ENCODE data around the gene MXD4.
"Not testable (repeated sequence)": the region's sequence is repeated elsewhere in the genome, so short reads cannot be mapped to it uniquely, and the experiment has no call there.

Gene MXD4

DNA sequence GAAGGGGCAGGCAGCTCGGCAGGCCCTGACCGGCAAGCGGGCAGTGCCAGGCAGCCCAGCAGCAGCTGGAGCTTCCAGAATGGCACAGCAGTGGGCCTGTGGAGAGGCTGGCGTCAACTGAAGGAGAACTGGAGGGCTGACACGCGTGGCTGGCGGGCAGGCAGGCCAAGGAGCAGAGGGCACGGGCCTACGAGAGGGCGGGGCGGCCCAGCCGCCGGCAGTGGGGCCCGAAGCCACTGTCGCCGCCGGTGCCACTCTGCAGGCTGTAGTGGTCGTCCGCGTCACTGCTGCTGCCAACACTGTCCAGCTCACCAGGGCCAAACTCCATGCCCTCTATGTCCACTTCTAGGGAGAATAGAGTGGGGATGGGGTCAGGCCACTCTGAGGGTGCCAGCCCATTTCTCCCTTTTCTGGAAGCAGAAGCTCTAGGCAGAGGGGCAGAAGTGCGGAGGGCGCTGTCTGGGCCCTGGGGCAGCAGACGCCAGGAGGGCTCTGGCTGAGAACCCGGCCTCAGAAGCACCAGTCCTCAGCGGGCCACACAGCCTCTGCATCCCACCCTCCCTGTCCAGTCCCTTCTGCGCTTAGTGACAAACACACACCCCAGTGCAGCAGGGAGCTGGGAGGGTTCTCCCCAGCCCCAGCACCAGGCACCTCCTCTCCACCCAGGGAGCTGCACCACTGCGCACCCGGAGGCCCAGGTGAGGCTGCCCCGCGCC, 11.4 kb downstream of the MXD4 start:
- DNase-seq: no peak

DNA sequence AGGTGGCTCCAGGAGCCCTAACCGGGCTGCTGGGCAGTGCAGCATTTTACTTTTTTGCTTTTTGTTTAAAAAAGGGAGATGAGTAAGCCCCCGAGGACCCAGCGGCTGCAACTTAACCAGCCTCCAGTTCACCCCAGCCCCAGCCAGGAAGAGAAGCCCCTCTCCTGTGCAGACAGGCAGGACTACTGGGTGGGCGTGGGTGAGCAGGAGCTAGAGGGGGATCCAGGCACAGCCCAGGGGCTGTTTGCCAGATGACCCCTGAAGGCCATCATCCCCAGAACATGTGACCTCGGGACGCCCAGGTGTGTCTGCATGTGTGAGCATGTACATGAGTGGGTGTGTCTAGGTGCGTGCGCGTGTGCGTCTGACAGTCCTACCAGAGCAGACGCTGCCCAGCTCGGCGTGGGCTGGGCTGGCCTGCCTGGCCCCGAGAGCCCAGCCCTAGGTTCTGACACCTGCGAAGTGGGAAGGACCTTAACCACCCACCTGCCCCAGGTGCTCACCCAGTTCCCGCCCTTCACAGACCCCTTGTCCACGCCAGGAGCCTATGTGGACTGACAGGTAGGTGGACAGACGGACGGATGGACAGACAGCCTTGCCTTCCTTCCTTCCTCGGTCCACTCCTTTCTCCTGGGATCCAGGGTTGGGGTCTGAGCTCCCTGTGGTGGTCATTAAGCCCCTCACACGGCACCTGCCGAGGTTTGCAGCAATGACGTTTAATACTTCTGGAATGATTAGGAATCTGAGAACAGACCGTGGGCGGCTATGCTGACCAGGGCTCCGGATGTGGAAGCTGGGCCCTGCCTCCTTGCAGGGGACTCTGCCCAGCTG, 12.2 kb downstream of the MXD4 start:
- DNase-seq: no peak

DNA sequence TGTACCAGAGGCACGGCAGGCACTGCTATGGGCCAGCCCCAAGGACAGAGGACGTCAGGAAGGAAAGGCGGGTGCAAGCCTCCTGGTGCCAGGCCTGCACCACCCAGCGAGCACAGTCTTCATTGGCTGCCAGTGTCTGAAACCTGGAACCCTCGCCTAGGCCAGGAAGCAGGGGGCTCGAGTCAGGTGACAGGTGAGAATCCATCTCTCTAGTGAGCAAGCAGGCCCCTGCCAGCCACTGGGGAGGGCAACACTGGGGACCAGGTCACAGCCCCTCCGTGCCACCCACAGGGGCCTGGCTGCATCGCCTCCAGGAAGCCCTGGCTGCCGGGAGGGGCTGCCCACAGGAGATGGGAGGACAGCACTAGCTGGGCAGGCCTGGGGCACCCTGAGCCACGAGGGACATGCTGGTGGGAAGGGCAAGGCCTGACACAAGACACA, 13.1 kb downstream of the MXD4 start:
- DNase-seq: no peak

DNA sequence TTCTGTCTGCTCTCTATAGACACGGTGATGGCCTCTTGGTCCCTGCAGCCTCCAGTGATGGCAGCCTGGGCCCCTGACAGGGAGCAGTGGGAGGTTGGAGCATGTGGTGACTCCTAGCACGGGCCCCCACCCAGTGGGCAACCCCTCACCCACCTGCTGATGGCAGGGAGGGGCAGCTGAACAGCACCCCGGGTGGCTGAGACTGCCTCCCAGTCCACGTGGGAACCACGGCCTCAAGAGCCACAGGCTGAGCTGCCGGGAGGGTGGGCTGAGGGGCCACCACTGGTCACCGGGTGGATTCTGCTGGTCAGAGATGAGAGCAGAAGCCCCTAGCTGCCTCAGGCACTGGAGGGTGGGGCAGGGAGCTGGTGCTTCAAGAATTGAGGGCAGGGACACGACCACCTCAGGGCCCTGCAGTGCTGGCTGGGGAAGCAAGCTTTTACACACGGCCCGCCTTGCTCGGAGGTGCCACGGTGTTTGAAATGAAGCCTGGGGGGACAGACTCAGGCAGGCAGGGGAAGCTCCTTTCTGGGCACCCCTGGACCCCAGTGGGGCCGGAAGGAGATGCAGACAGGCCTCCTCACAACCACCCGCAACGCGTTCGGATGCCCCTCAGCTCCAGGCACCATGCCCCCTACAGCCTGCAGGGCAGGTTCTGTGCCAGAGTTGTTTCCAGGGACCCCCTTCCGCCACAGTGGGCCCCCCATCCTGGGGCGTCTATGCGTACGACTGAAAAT, 13.7 kb downstream of the MXD4 start:
- DNase-seq: no peak

DNA sequence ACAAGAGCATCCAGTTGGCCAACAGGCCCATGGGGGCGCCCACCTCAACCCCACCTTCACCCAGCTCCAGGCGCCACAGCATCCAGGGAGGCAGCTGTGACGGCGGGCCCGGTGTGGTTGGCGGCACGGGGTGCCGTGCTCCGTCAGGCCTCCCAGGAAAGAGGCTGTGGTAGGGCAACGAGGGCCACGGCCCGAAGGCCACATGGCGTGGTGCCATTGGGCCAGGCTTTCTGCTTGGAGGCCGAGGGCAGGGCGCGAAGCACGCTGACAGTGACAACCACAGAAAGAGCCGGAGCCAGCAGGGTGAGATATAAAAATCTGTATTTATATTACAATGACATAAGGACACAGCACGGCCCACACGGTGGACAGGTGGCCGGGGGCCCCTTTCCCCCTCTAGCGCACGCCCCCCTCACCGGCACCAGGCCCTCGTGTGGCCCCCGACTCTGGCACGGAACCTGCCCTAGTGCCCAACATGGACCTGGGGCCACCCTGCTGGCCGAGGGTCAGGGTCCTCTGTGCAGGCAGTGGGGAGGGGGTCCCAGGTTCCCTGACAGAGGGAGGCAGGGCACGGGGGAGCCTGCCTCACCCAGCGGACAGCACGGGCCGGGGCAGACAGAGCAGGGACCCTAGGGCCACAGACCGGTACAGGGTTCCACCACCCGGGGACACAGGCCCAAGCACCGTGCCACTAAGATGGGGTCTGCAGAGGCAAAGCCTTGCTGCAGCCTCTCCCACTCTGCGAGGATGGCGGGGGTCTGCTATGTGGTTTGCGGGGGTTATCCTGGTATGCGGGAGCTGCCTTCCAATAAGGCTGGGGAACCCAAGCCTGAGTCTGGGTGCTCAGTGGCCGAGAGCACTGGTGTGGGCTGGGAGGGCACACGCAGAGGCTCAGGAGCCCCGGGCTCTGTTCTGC, 14.5 kb downstream of the MXD4 start:
- DNase-seq: no peak

DNA sequence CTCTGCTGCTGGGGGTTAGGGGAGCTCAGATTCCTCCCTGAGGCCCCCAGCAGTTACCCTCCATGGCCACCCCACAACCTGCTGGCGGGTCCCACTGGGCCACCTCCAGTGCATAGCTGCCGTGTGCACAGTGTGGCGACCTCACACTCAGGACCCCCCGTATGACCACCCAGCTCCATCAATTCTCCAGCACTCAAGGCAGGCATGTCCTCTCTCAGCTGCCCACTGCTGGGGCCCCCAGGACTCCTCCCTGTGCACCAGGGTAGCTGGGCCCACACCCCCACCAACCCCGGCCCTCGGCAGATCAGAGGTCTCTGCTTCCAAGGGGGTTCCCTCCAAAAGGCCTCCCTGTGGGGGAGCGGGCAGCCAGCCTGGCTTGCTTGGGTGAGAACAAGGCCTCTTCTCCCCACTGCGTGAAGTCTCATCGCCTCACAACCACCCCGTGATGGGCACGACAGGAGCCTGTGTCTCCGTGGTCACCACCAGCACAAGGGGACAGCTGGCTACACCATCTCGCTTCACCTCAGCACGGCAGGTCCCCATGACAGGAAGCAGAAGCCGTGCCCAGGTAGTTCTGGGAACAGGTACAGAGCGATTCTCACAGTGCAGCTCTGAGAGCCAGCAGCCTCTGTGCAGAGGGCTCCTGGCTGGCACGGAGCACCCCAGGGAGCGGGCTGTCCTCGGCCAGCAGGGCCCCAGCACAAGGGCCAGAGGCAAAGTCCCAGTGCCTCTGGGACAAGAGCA, 15.4 kb downstream of the MXD4 start:
- DNase-seq: no peak

DNA sequence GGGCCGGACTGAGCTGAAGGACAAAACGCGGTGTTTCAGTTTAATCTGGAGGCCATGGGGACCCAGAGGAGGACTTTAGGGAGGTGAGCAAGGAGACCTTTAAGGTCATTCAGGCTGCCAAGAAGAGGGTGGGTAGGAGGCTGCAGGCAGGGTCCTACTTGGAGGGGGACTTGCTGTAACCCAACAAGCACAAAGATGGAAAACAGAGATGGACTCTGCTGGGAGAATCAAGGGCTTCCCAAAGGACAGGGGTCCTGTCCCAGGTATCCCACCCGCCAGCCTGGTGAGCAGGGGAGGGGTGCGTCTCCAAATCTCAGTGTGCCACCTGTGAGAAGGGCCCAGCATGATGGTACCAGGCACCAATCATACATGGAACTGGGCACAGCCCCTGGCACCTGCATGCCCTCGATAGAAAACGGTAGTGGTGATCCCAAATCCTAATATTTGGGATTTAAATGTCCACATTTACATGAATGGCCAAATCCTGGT, 16.1 kb downstream of the MXD4 start:
- DNase-seq: no peak

DNA sequence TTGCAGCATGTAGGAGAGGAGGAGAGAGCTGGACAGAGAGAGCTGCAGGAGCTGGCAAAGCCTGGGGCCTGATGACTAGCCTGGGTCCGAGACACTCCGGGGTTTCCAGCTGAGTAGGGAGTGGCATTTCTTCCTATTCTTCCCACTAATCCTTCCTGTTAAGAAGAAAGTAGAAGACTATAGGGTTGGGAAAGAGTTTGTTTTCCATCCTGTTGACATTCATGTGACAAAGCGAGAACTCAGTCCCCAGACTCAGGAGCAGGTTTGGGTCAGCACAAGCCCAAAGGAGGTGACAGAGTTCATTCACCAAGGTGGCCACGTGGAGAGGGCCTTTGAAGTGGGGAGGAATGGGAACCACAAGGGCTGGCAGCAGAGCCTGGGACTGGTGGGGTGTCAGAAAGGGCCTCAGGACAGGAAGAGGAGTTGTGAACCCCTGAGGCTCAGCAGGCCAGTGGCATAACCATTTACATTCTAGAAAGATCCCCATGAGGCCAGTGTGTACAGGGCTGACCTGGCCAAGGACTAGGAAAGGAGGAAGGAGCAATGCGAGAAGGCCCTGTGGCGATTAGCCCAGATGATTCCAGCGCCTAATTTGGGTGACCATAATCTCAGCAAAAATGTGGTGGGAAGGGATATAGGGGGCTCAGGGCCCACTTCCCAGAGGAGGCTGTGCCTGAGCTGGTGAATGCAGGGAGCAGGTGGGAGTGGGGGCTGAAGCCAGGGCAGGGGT, 16.7 kb downstream of the MXD4 start:
- DNase-seq: peak in 3 of 4 experiments; percentile 25 to 49 (median 28)

DNA sequence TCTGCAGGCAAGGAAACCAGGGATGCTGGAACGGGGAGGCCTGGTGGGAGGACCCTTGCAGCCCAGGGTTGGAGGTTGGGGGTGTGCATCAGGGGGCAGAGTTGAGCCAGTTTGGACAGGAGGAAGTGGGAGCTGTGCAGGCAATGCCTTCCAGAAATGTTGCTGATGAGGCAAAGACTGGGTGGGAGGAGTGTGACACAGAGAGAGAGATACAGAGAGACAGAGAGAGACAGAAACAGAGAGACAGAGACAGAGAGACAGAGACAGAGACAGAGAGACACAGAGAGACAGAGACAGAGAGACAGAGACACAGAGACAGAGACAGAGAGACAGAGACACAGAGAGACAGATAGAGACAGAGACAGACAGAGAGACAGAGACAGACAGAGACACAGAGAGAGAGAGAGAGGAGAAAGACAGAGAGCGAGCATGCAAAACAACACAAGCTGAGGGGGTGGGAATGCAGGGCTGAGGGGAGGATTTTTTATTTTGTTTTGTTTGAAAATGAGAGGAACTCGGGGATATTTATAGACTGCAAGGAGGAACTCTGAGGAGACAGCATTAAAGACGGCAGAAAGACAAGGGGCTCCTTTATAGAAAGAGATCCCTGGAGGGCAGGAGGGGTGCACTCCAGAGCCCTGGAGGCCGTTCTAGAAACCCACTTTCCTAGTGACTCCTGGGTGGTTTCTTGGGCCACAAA, 18.1 kb downstream of the MXD4 start:
- peak; percentile 77 to 93 (median 89) for DNase-seq

DNA sequence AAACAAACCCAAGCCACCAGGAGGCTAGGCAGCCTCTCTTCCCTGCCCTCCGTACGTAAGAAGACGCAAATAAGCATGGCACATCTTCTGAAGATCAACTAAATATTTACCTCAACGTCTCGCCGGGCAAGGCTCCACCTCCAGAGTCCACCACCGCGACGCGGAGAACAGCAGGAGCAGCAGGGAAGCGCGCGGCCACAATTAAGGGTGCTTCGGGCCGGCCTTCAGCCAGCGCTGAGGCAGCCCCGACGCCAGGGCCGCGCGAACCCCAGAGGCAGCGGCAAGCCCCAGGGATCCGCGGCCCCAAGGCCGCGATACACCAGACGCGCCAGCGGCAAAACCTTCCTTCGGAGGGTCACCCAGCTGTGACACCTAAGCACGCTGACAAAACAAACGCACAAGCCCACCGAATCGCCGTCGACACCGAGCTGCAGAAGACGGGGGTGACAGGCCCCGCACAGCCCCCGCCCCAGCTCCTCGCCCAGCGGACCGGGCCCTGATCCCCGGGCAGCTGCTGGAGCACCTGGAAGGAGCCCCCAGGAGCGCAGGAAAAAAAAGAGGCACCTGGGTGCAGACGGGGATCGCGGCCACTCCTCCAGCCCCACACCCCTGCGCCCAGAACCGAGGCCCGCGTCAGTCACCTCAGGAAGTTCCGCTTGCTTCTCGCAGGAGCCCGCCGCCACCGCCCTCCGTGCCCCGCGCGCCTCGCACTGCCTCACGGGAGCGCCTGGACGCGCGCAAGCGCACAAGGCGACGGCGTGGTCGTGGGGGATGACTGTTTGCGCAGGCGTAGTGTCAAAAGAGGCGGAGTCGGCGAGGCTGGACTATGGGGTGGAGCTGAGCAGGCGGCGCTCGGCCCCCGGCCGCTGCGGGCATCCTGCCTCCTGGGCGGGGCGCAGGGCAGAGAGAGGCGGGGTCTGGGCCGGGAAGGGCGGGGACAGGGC, 20.2 kb downstream of the MXD4 start, which contains the start of the genes HAUS3 and POLN:
HAUS3 (minus strand) TSS at position 712 of the 944 bp plus-strand sequence. CDS start 1,175 bp downstream, outside the sequence.
POLN (minus strand) TSS at position 712 of the 944 bp plus-strand sequence. CDS start 12,890 bp downstream, outside the sequence.
- DNase-seq: peak; percentile 99 to 100 (median 99)

DNA sequence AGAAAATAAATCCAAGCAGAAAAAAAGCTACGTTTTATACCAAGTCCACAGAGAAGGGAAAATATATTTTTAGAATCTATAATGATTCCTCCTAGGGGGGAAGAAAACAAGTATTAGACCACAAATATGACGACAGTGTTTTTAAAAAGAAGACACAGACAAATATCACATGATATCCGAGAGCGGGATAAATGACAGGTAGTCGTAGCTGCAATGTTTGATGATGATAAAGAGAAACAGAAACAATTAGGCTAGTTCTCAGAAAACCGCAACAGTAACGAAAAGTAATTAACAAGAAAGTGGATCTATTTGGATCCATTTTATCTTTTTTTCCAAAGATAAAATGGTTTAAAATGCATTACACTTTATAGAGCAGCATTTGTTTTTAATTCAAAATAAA, 20.9 kb downstream of the MXD4 start:
- no peak for DNase-seq

DNA sequence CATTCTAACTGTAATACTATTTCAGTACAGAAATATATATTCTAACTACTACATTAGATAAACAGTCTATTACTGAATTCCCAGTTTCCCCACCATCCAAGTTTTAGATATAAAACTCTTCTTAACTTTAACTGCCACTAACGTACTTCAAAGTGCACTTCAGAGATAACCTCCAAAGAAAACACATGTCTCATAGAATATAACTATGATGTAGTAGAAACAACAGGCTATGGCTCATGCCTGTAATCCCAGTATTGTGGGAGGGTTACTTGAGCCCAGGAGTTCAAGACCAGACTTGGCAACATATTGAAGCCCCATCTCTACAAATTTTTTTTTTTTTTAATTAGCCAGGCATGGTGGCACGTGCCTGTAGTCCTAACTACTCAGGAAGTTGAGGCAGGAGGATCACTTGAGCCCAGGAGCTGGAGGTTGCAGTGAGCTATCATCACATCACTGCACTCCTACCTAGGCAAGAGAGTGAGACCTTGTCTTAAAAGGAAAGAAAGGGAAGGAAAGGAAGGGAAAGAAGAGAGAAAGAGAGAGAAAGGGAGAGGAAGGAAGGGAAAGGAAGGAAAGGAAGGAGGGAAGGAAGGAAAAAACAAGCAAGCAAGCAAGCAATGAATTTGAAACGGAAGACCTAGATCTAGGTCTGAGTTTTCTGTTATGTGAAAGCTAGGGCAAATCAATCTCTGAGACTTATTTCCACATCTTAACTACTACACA, 24.8 kb downstream of the MXD4 start:
- DNase-seq: no peak

DNA sequence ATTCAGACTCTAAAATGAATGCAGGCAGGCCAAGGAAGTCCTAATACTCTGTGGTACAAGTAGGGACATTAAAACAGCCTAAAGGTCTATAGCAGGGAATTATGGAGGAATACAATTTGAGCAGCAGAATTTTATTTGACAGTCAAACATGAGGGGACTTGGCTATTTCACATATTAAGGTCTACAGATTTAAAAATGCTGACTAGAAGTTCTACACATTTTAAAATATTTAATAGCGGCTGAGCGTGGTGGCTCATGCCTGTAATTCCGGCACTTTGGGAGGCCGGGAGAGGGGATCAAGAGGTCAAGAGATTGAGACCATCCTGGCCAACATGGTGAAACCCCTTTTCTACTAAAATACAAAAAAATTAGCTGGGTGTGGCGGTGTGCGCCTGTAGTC, 30.8 kb downstream of the MXD4 start:
- DNase-seq: no peak

DNA sequence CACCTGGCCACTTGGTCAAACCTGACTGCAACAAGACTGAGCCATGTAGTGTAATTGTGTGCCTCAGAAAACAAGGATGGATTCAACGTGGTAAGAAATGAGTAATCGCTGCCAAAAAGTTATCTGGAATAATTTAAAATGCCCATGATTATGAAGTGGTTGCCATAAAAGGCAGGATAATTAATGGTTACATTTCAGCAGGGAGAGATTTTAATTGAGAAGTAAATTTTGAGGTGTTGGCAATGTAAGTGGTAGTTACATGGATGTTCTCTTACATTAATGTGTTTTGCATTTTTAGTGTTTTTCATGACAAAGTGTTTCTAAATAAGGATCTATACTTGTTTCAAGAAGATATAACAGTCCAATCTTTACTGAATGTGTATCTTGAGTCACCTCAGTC, 35.6 kb downstream of the MXD4 start:
- DNase-seq: no peak

DNA sequence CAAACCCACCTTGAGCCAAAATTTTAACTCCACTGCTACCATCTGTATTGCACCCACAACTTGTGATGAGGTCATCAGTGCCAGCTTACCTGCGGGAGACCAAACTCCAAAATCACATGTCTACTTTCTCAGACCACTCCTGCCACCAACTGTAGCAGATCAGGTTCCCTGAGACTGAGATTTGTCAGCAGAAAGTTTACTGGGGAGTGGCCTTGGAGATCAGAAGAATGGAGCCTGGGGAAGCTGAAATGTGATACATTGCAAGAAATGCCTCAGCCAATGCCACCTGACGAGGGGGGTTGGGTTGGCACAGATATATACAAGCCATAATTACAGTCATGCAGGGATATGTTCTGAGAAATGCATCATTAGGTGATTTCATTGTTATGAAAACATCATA, 39.1 kb downstream of the MXD4 start:
- no peak for DNase-seq

DNA sequence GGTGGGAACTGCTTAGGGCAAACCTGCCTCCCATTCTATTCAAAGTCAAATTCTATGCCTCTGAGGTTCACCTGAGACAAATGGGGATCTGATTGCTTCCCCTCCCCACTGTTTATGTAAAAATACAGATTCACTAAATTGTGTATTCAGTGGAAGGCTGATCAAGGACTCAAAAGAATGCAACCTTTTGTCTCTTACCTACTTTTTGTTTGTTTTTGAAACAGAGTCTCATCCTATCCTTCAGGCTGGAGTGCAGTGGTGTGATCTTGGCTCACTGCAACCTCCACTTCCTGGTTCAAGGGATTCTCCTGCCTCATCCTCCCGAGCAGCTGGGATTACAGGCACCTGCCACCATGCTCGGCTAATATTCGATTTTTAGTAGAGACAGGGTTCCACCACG, 40.5 kb downstream of the MXD4 start:
- not testable (repeated sequence) for DNase-seq

DNA sequence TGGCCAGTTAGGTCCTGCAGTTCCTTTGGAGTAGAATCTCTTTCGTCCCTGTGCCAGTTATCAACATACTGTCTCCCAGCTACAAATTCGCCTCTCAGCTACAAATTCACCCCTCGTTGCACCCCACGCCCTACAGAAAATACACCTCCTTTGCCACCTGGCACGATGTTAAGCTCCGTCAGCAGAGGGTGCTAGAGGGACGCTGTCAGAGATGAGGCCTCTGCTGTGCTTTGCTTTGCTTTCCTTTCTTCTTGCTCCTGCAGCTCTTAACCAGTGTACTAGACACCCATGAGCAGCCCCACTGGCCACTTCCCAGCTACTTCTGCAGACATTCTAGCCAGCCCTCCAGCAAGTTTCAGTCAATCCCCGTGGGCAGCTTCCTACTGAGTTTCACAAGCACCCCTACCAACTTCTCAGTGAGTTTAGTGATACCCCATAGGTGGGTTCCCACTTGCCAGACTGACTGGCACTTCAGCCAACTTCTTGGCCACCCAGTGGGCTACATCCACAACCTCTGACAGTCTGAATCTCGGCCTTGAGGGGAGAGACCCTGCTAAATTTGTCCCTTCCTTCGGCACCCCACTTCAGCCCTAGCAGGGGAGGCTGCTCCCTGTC, 41.8 kb downstream of the MXD4 start:
- peak; percentile 70 to 84 (median 80) for DNase-seq
